ENCODE measurements around the gene CSTF1.

Gene CSTF1

DNA sequence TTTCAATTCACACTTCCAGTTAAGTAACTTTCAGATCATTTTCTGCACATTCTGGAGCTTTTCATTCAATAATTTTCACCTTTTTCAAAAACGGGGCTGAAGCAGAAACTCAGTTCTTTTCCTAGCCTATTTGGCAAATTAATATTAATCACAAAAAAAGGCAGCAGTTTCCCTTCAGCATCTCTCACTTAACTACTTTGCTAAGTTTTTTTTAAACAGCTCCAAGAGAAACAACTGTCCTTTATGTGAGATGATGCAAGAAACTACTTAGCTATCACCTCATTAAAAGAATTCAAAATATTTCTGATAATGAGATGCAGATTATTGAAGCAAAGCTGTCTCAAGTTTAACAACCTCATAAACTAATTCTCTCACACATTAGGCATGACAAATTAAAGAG lies 31.4 kb downstream of the CSTF1 start:
- H3K4me3 ChIP-seq (ENCODE audit: control insufficient read depth, low read depth, low read length), result no peak overlapping the region
- DNase-seq (ENCODE audit: low read depth), result no peak
- TF ChIP-seq, protein P1, sequence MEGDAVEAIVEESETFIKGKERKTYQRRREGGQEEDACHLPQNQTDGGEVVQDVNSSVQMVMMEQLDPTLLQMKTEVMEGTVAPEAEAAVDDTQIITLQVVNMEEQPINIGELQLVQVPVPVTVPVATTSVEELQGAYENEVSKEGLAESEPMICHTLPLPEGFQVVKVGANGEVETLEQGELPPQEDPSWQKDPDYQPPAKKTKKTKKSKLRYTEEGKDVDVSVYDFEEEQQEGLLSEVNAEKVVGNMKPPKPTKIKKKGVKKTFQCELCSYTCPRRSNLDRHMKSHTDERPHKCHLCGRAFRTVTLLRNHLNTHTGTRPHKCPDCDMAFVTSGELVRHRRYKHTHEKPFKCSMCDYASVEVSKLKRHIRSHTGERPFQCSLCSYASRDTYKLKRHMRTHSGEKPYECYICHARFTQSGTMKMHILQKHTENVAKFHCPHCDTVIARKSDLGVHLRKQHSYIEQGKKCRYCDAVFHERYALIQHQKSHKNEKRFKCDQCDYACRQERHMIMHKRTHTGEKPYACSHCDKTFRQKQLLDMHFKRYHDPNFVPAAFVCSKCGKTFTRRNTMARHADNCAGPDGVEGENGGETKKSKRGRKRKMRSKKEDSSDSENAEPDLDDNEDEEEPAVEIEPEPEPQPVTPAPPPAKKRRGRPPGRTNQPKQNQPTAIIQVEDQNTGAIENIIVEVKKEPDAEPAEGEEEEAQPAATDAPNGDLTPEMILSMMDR (IDR thresholded peaks at IDR 0.05; ENCODE audit: control insufficient read depth, insufficient read depth, low read depth, low read length, missing control alignments), result no peak

DNA sequence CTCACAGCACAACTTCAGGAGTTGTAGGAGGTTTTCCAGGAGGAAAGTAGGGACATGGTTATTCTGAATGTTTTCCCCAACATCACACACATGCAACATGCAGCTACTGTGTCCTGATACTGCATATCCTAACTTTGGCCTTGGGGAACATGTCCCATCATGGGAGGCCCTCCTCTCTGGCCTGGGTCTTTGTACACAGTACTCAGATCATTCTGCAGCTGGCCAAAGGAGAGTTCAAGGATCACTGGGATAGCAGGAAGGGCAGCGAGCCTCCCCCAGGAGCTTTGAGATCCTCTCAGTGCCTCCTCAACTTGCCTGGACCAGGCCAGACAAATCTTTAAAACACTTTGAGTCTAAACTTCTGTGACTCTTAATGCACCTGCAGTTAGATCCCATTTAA lies 32.5 kb downstream of the CSTF1 start:
- H3K4me3 ChIP-seq (ENCODE audit: control insufficient read depth, low read depth, low read length), result no peak overlapping the region
- TF ChIP-seq, protein P1 (IDR thresholded peaks at IDR 0.05; ENCODE audit: control insufficient read depth, insufficient read depth, low read depth, low read length, missing control alignments), result no peak
- DNase-seq (ENCODE audit: low read depth), result no peak

- TF ChIP-seq, protein P1 (IDR thresholded peaks at IDR 0.05; ENCODE audit: control insufficient read depth, insufficient read depth, low read depth, low read length, missing control alignments), result no peak
- H3K4me3 ChIP-seq (ENCODE audit: control insufficient read depth, low read depth, low read length), result no peak overlapping the region
- no peak for DNase-seq (ENCODE audit: low read depth)
Observed at GRCh38 chr20:56426026-56426425, 33.6 kb downstream of the CSTF1 start.

DNA sequence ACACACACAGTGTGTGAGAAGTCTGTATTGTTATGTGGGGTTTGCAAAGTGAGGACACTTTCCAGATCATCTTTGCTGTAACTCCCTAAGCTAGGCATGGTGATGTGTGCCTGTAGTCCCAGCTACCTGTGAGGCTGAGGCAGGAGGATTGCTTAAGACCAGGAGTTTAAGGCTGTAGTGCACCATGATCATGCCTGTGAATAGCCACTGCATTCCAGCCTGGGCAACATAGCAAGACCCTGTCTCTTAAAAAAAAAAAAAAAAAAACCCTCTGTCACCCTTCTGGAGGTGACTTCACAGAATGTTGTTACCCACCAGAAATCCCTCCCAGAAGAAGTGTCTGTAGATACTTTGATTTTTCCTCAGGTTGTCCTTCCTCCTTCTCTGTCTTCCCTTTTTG lies 34.5 kb downstream of the CSTF1 start:
- TF ChIP-seq, protein P1 (IDR thresholded peaks at IDR 0.05; ENCODE audit: control insufficient read depth, insufficient read depth, low read depth, low read length, missing control alignments), result no peak
- no peak overlapping the region for H3K4me3 ChIP-seq (ENCODE audit: control insufficient read depth, low read depth, low read length)
- no peak for DNase-seq (ENCODE audit: low read depth)

DNA sequence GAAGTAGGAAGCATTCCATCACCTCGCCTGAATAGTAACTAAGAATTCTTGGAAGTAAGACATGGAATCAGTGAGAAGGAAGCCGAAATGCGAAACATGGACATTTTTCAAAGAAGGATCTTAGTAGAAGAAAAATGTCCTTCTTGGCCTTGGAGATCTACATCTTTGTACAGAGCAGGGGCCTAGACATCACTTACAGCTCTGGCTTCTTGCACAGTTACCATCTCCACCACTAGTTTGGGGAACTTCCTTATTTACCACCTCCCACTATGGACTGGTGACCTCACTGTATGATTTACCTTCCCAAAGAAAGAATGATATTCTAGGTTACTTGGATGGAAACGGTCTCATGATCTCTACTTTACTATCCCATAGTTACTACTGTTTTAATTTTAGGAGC lies 35.4 kb downstream of the CSTF1 start:
- no peak overlapping the region for H3K4me3 ChIP-seq (ENCODE audit: control insufficient read depth, low read depth, low read length)
- DNase-seq (ENCODE audit: low read depth), result no peak
- TF ChIP-seq, protein P1 (IDR thresholded peaks at IDR 0.05; ENCODE audit: control insufficient read depth, insufficient read depth, low read depth, low read length, missing control alignments), result no peak

GRCh38 chr20:56428410-56428809 lies 36.0 kb downstream of the CSTF1 start:
- DNase-seq (ENCODE audit: low read depth), result no peak
- TF ChIP-seq, protein P1 (IDR thresholded peaks at IDR 0.05; ENCODE audit: control insufficient read depth, insufficient read depth, low read depth, low read length, missing control alignments), result no peak
- H3K4me3 ChIP-seq (ENCODE audit: control insufficient read depth, low read depth, low read length), result no peak overlapping the region

- H3K4me3 ChIP-seq (ENCODE audit: control insufficient read depth, low read depth, low read length), result no peak overlapping the region
- DNase-seq (ENCODE audit: low read depth), result no peak
- TF ChIP-seq, protein P1 (IDR thresholded peaks at IDR 0.05; ENCODE audit: control insufficient read depth, insufficient read depth, low read depth, low read length, missing control alignments), result no peak
Observed at GRCh38 chr20:56428881-56429280, 36.4 kb downstream of the CSTF1 start.

All from AG09309 (cell line).